Measurements from ENCODE around the gene MPHOSPH6. TPM values are rescaled to one million over a fixed set of nuclear protein-coding genes. Genes with fewer than 3 reads are reported as not detected.
"Not testable (repeated sequence)": the region's sequence is repeated elsewhere in the genome, so short reads cannot be mapped to it uniquely, and the experiment has no call there.

Gene MPHOSPH6
- total RNA-seq, 1 donor from 2014 or later: 111 TPM

DNA sequence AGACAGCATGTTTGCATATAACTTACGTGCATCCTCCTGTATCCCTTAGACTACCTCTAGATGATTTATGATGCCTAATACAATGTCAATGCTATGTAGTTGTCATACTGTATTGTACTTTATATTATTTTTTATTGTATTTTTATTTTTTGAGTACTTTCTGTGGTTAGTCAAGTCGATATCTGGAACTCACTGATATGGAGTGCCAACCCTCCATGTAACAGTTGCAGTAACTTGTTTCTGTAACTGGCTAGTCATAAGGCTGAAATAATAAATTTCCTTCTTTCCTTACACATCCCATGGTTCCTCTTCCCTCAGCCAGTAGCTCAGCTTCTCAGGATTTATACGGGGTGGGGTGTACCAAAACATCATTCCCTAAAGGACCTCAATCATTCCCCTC is 23.5 kb downstream of the MPHOSPH6 start:
- DNase-seq (ENCODE audit: low spot score): no peak
- H3K4me3 Mint-ChIP-seq: no peak overlapping the region
- no peaks in the 10 kb centered on the region for H4K20me1 ChIP-seq (ENCODE audit: low read depth)
- no peaks in the 10 kb centered on the region for H3K27me3 Mint-ChIP-seq (ENCODE audit: insufficient read depth, low read depth)
- H3K36me3 Mint-ChIP-seq: peaks cover 45% of the 10 kb centered on the region
- no peak overlapping the region for H3K27ac Mint-ChIP-seq
- peaks cover 9% of the 10 kb centered on the region for H3K79me2 ChIP-seq (ENCODE audit: low read depth)
- no peak overlapping the region for H3K4me2 ChIP-seq
- H3K36me3 ChIP-seq: peaks cover 13% of the 10 kb centered on the region
- H3K4me1 ChIP-seq: peaks cover 14% of the 10 kb centered on the region
- no peak overlapping the region for H3K27ac ChIP-seq
- H3F3A ChIP-seq (ENCODE audit: low read depth): peaks cover 5% of the 10 kb centered on the region
- peaks cover 4% of the 10 kb centered on the region for H3K4me1 Mint-ChIP-seq
- H3K9me3 Mint-ChIP-seq: peaks cover 5% of the 10 kb centered on the region
- no peak overlapping the region for H3K4me3 ChIP-seq
- TF ChIP-seq, protein P1, sequence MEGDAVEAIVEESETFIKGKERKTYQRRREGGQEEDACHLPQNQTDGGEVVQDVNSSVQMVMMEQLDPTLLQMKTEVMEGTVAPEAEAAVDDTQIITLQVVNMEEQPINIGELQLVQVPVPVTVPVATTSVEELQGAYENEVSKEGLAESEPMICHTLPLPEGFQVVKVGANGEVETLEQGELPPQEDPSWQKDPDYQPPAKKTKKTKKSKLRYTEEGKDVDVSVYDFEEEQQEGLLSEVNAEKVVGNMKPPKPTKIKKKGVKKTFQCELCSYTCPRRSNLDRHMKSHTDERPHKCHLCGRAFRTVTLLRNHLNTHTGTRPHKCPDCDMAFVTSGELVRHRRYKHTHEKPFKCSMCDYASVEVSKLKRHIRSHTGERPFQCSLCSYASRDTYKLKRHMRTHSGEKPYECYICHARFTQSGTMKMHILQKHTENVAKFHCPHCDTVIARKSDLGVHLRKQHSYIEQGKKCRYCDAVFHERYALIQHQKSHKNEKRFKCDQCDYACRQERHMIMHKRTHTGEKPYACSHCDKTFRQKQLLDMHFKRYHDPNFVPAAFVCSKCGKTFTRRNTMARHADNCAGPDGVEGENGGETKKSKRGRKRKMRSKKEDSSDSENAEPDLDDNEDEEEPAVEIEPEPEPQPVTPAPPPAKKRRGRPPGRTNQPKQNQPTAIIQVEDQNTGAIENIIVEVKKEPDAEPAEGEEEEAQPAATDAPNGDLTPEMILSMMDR (IDR thresholded peaks at IDR 0.05): no peak
- TF ChIP-seq EZH2phosphoT487 (IDR thresholded peaks at IDR 0.05) (no peak), EZH2 (IDR thresholded peaks at IDR 0.05) (no peak)
- no peak overlapping the region for H2AFZ ChIP-seq (replicated peaks)
- H3K9me3 ChIP-seq (ENCODE audit: low read depth): no peaks in the 10 kb centered on the region
- H3K9ac ChIP-seq: no peak overlapping the region
- H3K27me3 ChIP-seq: no peaks in the 10 kb centered on the region

DNA sequence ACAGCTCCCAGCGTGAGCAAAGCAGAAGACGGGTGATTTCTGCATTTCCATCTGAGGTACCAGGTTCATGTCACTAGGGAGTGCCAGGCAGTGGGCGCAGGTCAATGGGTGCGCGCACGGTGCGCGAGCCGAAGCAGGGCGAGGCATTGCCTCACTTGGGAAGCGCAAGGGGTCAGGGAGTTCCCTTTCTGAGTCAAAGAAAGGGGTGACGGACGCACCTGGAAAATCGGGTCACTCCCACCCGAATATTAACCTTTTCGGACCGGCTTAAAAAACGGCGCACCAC is 30.8 kb downstream of the MPHOSPH6 start:
- Histone ChIP-seq H3K4me2 (peak overlapping the region; percentile 58), H3K4me3 (peak overlapping the region; percentile 13), H2AFZ (replicated peaks) (peak overlapping the region; percentile 72)
- not testable (repeated sequence) for H3K9me3 Mint-ChIP-seq; H3F3A ChIP-seq (ENCODE audit: low read depth); H3K27me3 Mint-ChIP-seq (ENCODE audit: insufficient read depth, low read depth); H3K4me3 Mint-ChIP-seq; H3K79me2 ChIP-seq (ENCODE audit: low read depth); H3K9me3 ChIP-seq (ENCODE audit: low read depth); H3K27me3 ChIP-seq; H3K4me1 ChIP-seq; H3K27ac ChIP-seq; H3K9ac ChIP-seq; DNase-seq (ENCODE audit: low spot score); H3K36me3 ChIP-seq; H3K4me1 Mint-ChIP-seq; H4K20me1 ChIP-seq (ENCODE audit: low read depth)
- H3K27ac Mint-ChIP-seq: peak overlapping the region; percentile 14
- H3K36me3 Mint-ChIP-seq: peaks cover 16% of the 10 kb centered on the region

DNA sequence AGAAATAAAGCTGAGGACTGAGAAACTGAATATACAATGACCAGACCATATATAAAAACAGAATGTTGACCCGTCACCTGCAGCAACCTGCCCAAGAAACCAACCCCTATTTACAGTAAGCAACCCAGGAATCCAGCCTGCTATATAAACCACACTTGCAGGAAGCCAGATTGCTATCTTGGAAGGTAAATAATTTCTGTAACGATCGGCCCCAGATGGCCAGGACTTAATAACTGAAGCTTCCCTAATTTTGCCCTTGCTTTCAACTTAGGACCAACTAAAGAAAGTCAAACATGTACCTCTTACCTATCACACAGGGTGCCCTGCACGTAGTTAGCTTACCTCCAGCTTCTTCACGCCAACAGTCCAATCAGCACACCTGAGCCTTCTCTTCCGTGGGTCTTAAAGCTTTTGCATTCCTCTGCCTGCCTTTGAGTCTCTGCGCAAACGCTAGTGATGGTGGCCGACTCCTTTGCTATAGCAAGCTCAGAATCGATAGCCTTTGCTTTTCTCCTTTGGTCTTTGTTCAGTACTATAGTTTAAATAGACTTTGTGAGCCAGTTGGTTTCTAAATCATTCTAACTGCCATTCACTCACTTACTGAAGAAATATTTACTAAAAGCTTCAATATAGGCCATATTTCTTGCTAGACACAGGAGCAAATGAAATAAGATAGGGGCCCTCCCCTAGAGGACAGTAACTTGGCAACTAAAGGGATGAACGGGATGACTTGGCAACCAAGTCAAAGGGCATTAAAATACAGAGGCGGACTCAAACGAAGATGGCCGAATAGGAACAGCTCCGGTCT is 31.3 kb downstream of the MPHOSPH6 start:
- H3K27me3 Mint-ChIP-seq (ENCODE audit: insufficient read depth, low read depth): no peaks in the 10 kb centered on the region
- peaks cover 5% of the 10 kb centered on the region for H3K4me1 ChIP-seq
- peaks cover 6% of the 10 kb centered on the region for H3K4me1 Mint-ChIP-seq
- H3K9me3 Mint-ChIP-seq: peaks cover 6% of the 10 kb centered on the region
- H3K9ac ChIP-seq: no peak overlapping the region
- H4K20me1 ChIP-seq (ENCODE audit: low read depth): no peaks in the 10 kb centered on the region
- H3K79me2 ChIP-seq (ENCODE audit: low read depth): no peaks in the 10 kb centered on the region
- peak overlapping the region; percentile 13 for H3K4me3 ChIP-seq
- H3F3A ChIP-seq (ENCODE audit: low read depth): no peaks in the 10 kb centered on the region
- H3K36me3 Mint-ChIP-seq: peaks cover 16% of the 10 kb centered on the region
- no peak overlapping the region for H3K27ac ChIP-seq
- peak overlapping the region; percentile 58 for H3K4me2 ChIP-seq
- TF ChIP-seq EZH2phosphoT487 (IDR thresholded peaks at IDR 0.05): no peak
- TF ChIP-seq, protein P1 (IDR thresholded peaks at IDR 0.05): no peak
- no peak for TF ChIP-seq EZH2 (IDR thresholded peaks at IDR 0.05)
- H2AFZ ChIP-seq (replicated peaks): peak overlapping the region; percentile 72
- H3K36me3 ChIP-seq: no peaks in the 10 kb centered on the region
- no peaks in the 10 kb centered on the region for H3K27me3 ChIP-seq
- H3K27ac Mint-ChIP-seq: peak overlapping the region; percentile 14
- no peak for DNase-seq (ENCODE audit: low spot score)
- H3K4me3 Mint-ChIP-seq: no peak overlapping the region
- no peaks in the 10 kb centered on the region for H3K9me3 ChIP-seq (ENCODE audit: low read depth)

DNA sequence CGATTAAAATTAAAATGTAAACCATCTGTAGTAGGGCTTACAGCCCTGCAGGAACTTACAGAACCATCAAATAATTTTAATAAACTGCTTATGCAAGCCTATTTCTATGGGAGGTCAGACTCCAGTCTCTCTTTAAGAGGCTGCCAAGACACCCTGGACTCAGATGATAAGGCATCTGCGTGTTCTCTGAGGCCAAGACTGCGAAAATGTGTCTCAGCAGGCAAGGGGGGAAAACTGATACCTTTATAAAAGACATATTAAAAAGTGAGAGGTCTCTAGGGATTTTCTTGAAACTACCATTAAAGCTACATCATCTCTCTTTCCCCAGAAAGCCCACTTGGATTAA is 32.2 kb downstream of the MPHOSPH6 start:
- DNase-seq (ENCODE audit: low spot score): no peak
- Histone ChIP-seq H3K4me3 (no peak overlapping the region), H3F3A (ENCODE audit: low read depth) (no peaks in the 10 kb centered on the region), H3K9ac (no peak overlapping the region), H3K27me3 (no peaks in the 10 kb centered on the region), H4K20me1 (ENCODE audit: low read depth) (no peaks in the 10 kb centered on the region), H3K9me3 (ENCODE audit: low read depth) (no peaks in the 10 kb centered on the region), H2AFZ (replicated peaks) (no peak overlapping the region), H3K4me2 (no peak overlapping the region), H3K79me2 (ENCODE audit: low read depth) (no peaks in the 10 kb centered on the region), H3K27ac (no peak overlapping the region), H3K4me1 (peaks cover 5% of the 10 kb centered on the region), H3K36me3 (no peaks in the 10 kb centered on the region)
- TF ChIP-seq EZH2 (IDR thresholded peaks at IDR 0.05) (no peak), EZH2phosphoT487 (IDR thresholded peaks at IDR 0.05) (no peak)
- TF ChIP-seq, protein P1 (IDR thresholded peaks at IDR 0.05): no peak
- no peak overlapping the region for H3K27ac Mint-ChIP-seq
- H3K27me3 Mint-ChIP-seq (ENCODE audit: insufficient read depth, low read depth): no peaks in the 10 kb centered on the region
- peaks cover 4% of the 10 kb centered on the region for H3K9me3 Mint-ChIP-seq
- H3K4me3 Mint-ChIP-seq: no peak overlapping the region
- peaks cover 6% of the 10 kb centered on the region for H3K4me1 Mint-ChIP-seq
- peaks cover 13% of the 10 kb centered on the region for H3K36me3 Mint-ChIP-seq

Measured in neural progenitor cell (in vitro differentiated cells).